ENCODE measurements around the gene SDC4.

DNA sequence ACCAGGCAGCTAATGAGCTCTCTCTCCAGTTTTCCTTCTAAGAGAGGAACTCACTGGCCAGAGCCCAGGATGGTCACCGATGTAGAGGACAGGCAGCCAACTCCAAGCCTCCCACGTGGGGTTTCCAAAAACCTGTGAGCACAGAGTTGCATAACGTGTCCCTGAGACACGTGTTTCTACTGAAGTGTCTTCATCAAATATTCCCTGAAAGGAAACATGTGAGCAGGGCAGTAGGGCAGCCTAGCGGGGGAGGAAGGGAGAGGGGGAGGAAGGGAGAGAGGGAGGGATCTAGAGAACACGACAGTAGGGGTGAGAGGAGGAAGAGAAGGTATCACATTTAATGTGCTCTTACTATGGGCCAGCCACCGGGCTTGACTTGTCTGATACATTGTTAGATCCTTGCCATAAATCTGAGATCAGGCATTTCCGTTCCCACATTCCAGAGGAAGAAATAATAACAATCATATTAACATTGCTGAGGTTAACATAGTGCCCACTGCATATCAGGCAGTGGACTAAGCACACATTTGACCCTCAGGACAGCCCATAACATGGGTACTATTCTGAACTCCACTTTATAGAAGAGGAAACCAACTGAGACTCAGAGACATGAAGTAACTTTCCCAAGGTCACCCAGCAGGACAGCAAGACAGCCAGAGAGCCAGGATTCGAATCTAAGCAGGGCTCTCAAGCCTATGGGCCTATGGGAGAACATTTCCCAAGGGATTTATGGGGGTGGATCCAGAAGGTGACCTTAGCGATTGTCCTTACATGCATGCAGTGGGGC lies 10.3 kb upstream of the SDC4 start:
- TF ChIP-seq, protein P1, sequence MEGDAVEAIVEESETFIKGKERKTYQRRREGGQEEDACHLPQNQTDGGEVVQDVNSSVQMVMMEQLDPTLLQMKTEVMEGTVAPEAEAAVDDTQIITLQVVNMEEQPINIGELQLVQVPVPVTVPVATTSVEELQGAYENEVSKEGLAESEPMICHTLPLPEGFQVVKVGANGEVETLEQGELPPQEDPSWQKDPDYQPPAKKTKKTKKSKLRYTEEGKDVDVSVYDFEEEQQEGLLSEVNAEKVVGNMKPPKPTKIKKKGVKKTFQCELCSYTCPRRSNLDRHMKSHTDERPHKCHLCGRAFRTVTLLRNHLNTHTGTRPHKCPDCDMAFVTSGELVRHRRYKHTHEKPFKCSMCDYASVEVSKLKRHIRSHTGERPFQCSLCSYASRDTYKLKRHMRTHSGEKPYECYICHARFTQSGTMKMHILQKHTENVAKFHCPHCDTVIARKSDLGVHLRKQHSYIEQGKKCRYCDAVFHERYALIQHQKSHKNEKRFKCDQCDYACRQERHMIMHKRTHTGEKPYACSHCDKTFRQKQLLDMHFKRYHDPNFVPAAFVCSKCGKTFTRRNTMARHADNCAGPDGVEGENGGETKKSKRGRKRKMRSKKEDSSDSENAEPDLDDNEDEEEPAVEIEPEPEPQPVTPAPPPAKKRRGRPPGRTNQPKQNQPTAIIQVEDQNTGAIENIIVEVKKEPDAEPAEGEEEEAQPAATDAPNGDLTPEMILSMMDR (IDR thresholded peaks at IDR 0.05) = no peak
- TF ChIP-seq POLR2AphosphoS5 (IDR thresholded peaks at IDR 0.05) = peak; percentile 46 to 98 (median 88)

All from stomach (tissue), 4 donors.